CD4-positive, CD25-positive, alpha-beta regulatory T cell (primary cell): ENCODE measurements around the gene SLC39A5. TPM values are rescaled to one million over a fixed set of nuclear protein-coding genes. Genes with fewer than 3 reads are reported as not detected.

Experiments
- polyA plus RNA-seq, 4 donors: library from polyadenylated mRNA; unstranded; fragments of 300-500 nt; fragmentation: Illumina TruSeq; gene quantifications; one replicate each; pipeline ENCODE4 v1.2.3, GENCODE V29; 2021
- total RNA-seq: library from RNA; stranded (reverse); gene quantifications from one replicate; pipeline ENCODE4 v1.2.3, GENCODE V29; 2022

The SLC39A5 gene
- total and polyA plus RNA-seq, 5 donors from 2014 or later: 2.0 TPM; not detected in 4

Other genes starting within 250 kb of the SLC39A5 start
- 6.9 TPM for gene SUOX, start 232.8 kb upstream of the SLC39A5 start, total RNA-seq
- 10 to 100 TPM in 1 of 4 donors, 1 to 10 TPM in 3; 2.2 to 10.3 (median 5.9) TPM for gene SUOX, start 232.8 kb upstream of the SLC39A5 start, polyA plus RNA-seq
- gene IKZF4, start 209.0 kb upstream of the SLC39A5 start, total RNA-seq: 22.3 TPM
- 1 to 10 TPM; 5.8 to 8.1 (median 6.4) TPM for gene IKZF4, start 209.0 kb upstream of the SLC39A5 start, polyA plus RNA-seq
- 26.3 TPM for gene RPS26, start 188.1 kb upstream of the SLC39A5 start, total RNA-seq
- gene RPS26, start 188.1 kb upstream of the SLC39A5 start, polyA plus RNA-seq: 1,000 to 10,000 TPM in 1 of 4 donors, 100 to 1,000 TPM in 3; 288 to 1,151 (median 836) TPM
- gene ERBB3, start 149.9 kb upstream of the SLC39A5 start, total RNA-seq: 0.69 TPM
- under 1 TPM; 0.14 to 1.00 (median 0.56) TPM for gene ERBB3, start 149.9 kb upstream of the SLC39A5 start, polyA plus RNA-seq
- gene PA2G4, start 125.5 kb upstream of the SLC39A5 start, total RNA-seq: 63.8 TPM
- gene PA2G4, start 125.5 kb upstream of the SLC39A5 start, polyA plus RNA-seq: 100 to 1,000 TPM; 193 to 203 (median 196) TPM
- gene RPL41, start 113.4 kb upstream of the SLC39A5 start, total RNA-seq: 4,134 TPM
- gene RPL41, start 113.4 kb upstream of the SLC39A5 start, polyA plus RNA-seq: 1,000 to 10,000 TPM; 7,544 to 9,760 (median 8,849) TPM
- gene ZC3H10, start 111.8 kb upstream of the SLC39A5 start, total RNA-seq: 11.0 TPM
- 1 to 10 TPM; 1.7 to 3.7 (median 2.9) TPM for gene ZC3H10, start 111.8 kb upstream of the SLC39A5 start, polyA plus RNA-seq
- 190 TPM for gene ESYT1, start 101.8 kb upstream of the SLC39A5 start, total RNA-seq
- 100 to 1,000 TPM; 249 to 395 (median 333) TPM for gene ESYT1, start 101.8 kb upstream of the SLC39A5 start, polyA plus RNA-seq
- 8.8 TPM for gene MYL6B, start 77.5 kb upstream of the SLC39A5 start, total RNA-seq
- gene MYL6B, start 77.5 kb upstream of the SLC39A5 start, polyA plus RNA-seq: 10 to 100 TPM in 3 of 4 donors, 1 to 10 TPM in 1; 9.9 to 18.4 (median 11.3) TPM
- 933 TPM for gene MYL6, start 71.7 kb upstream of the SLC39A5 start, total RNA-seq
- gene MYL6, start 71.7 kb upstream of the SLC39A5 start, polyA plus RNA-seq: 1,000 to 10,000 TPM; 2,559 to 3,471 (median 2,992) TPM
- gene SMARCC2, start 40.6 kb upstream of the SLC39A5 start, total RNA-seq: 153 TPM
- gene SMARCC2, start 40.6 kb upstream of the SLC39A5 start, polyA plus RNA-seq: 10 to 100 TPM; 46.3 to 64.1 (median 54.1) TPM
- 33.7 TPM for gene RNF41, start 8.1 kb upstream of the SLC39A5 start, total RNA-seq
- gene RNF41, start 8.1 kb upstream of the SLC39A5 start, polyA plus RNA-seq: 10 to 100 TPM; 39.2 to 45.8 (median 45.1) TPM
- 16.9 TPM for gene NABP2, start 5.7 kb upstream of the SLC39A5 start, total RNA-seq
- 1 to 10 TPM; 4.1 to 6.8 (median 5.0) TPM for gene NABP2, start 5.7 kb upstream of the SLC39A5 start, polyA plus RNA-seq
- gene ANKRD52, start 28.3 kb downstream of the SLC39A5 start, total RNA-seq: 40.1 TPM
- gene ANKRD52, start 28.3 kb downstream of the SLC39A5 start, polyA plus RNA-seq: 1 to 10 TPM; 5.0 to 7.5 (median 6.4) TPM
- gene COQ10A, start 36.9 kb downstream of the SLC39A5 start, total RNA-seq: 23.7 TPM
- gene COQ10A, start 36.9 kb downstream of the SLC39A5 start, polyA plus RNA-seq: 10 to 100 TPM in 3 of 4 donors, 1 to 10 TPM in 1; 8.1 to 11.5 (median 11.0) TPM
- 173 TPM for gene CS, start 70.3 kb downstream of the SLC39A5 start, total RNA-seq
- 10 to 100 TPM; 69.3 to 85.8 (median 74.3) TPM for gene CS, start 70.3 kb downstream of the SLC39A5 start, polyA plus RNA-seq
- 47.6 TPM for gene CNPY2, start 85.9 kb downstream of the SLC39A5 start, total RNA-seq
- gene CNPY2, start 85.9 kb downstream of the SLC39A5 start, polyA plus RNA-seq: 100 to 1,000 TPM; 139 to 166 (median 156) TPM
- 83.5 TPM for gene PAN2, start 103.9 kb downstream of the SLC39A5 start, total RNA-seq
- 10 to 100 TPM in 1 of 4 donors, 1 to 10 TPM in 3; 4.5 to 10.6 (median 7.3) TPM for gene PAN2, start 103.9 kb downstream of the SLC39A5 start, polyA plus RNA-seq
- gene IL23A, start 108.8 kb downstream of the SLC39A5 start, total RNA-seq: 27.1 TPM
- 10 to 100 TPM; 12.2 to 18.8 (median 16.8) TPM for gene IL23A, start 108.8 kb downstream of the SLC39A5 start, polyA plus RNA-seq
- 190 TPM for gene STAT2, start 130.1 kb downstream of the SLC39A5 start, total RNA-seq
- gene STAT2, start 130.1 kb downstream of the SLC39A5 start, polyA plus RNA-seq: 10 to 100 TPM; 67.9 to 92.5 (median 79.8) TPM
- not detected for gene APOF, start 132.8 kb downstream of the SLC39A5 start, total RNA-seq
- not detected for gene APOF, start 132.8 kb downstream of the SLC39A5 start, polyA plus RNA-seq
- gene TIMELESS, start 219.4 kb downstream of the SLC39A5 start, total RNA-seq: 7.3 TPM
- 1 to 10 TPM; 2.8 to 6.3 (median 4.6) TPM for gene TIMELESS, start 219.4 kb downstream of the SLC39A5 start, polyA plus RNA-seq
- not detected for gene MIP, start 224.6 kb downstream of the SLC39A5 start, total RNA-seq
- gene MIP, start 224.6 kb downstream of the SLC39A5 start, polyA plus RNA-seq: under 1 TPM in 3 of 4 donors, not detected in 1; 0.07 to 0.24 (median 0.09) TPM
- 5.3 TPM for gene SPRYD4, start 238.5 kb downstream of the SLC39A5 start, total RNA-seq
- gene SPRYD4, start 238.5 kb downstream of the SLC39A5 start, polyA plus RNA-seq: 1 to 10 TPM in 3 of 4 donors, under 1 TPM in 1; 0.64 to 2.0 (median 1.5) TPM